Measurements from ENCODE around the gene FRMPD1.

Gene FRMPD1

DNA sequence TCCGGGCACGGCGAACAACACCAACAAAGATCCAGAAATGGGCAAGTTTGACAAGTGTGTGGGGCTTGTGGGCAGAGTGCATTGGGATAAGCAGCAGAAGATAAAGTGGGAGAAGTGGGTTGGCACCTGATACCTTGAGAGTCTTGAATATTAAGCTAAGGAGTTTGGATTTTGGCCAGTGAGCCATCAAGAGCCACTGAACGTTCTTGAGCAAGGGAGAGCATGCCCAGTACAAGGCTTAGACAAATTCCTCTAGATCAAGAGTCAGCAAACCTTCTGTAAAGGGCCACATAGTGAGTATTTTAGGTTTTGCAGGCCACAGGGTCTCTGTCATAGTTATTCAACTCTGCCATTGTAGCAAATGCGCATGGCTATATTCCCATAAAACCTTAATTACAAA is 76.3 kb downstream of the FRMPD1 start:
- H3K9ac ChIP-seq = no peak overlapping the region
- H3K79me2 ChIP-seq (ENCODE audit: insufficient read depth, low read depth) = no peaks in the 10 kb centered on the region
- no peak overlapping the region for H2AFZ ChIP-seq (ENCODE audit: low read depth)
- H3K4me1 ChIP-seq (ENCODE audit: low read depth, poor library complexity, severe bottlenecking) = no peaks in the 10 kb centered on the region
- H3K4me3 ChIP-seq (IDR thresholded peaks at IDR 0.05; ENCODE audit: insufficient read depth, low read depth, low read length) = no peak overlapping the region
- H3K27me3 ChIP-seq (ENCODE audit: insufficient read depth, low read depth) = no peaks in the 10 kb centered on the region
- H3K4me2 ChIP-seq = no peak overlapping the region
- no peak for TF ChIP-seq CTCF (conservative IDR thresholded peaks at IDR 0.05; ENCODE audit: low read depth, low read length)
- no peaks in the 10 kb centered on the region for H3K36me3 ChIP-seq (ENCODE audit: insufficient read depth)
- no peak overlapping the region for H3K27ac ChIP-seq
- no peaks in the 10 kb centered on the region for H4K20me1 ChIP-seq (ENCODE audit: insufficient read depth)

DNA sequence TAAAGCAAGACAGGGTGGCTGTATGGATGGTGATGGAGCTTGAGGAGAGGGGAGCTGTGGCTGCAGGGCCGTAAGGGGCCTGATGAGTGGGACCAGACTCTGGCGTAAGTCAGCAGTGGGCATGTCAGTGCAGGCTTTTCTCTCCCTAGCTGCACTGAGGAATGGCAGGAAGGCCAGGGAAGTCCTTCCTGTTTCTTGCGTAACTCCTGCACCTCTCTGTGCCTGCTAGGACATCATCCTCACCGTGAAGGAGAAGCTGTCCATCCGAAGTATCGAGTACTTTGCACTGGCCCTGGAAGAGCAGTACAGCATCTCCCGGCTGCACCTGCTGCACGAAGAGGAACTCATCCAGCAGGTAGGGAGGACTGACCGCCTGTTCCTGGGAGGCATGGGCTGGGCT is 78.7 kb downstream of the FRMPD1 start:
- Histone ChIP-seq H3K9ac (no peak overlapping the region), H4K20me1 (ENCODE audit: insufficient read depth) (no peaks in the 10 kb centered on the region), H2AFZ (ENCODE audit: low read depth) (no peak overlapping the region), H3K4me2 (no peak overlapping the region), H3K4me1 (ENCODE audit: low read depth, poor library complexity, severe bottlenecking) (no peaks in the 10 kb centered on the region), H3K27me3 (ENCODE audit: insufficient read depth, low read depth) (no peaks in the 10 kb centered on the region), H3K4me3 (IDR thresholded peaks at IDR 0.05; ENCODE audit: insufficient read depth, low read depth, low read length) (no peak overlapping the region), H3K36me3 (ENCODE audit: insufficient read depth) (no peaks in the 10 kb centered on the region), H3K79me2 (ENCODE audit: insufficient read depth, low read depth) (no peaks in the 10 kb centered on the region), H3K27ac (no peak overlapping the region)
- TF ChIP-seq CTCF (conservative IDR thresholded peaks at IDR 0.05; ENCODE audit: low read depth, low read length) = no peak

- no peak overlapping the region for H2AFZ ChIP-seq (ENCODE audit: low read depth)
- no peak for TF ChIP-seq CTCF (conservative IDR thresholded peaks at IDR 0.05; ENCODE audit: low read depth, low read length)
- H3K36me3 ChIP-seq (ENCODE audit: insufficient read depth) = no peaks in the 10 kb centered on the region
- H3K4me2 ChIP-seq = no peak overlapping the region
- H3K4me1 ChIP-seq (ENCODE audit: low read depth, poor library complexity, severe bottlenecking) = no peaks in the 10 kb centered on the region
- H3K27me3 ChIP-seq (ENCODE audit: insufficient read depth, low read depth) = no peaks in the 10 kb centered on the region
- no peaks in the 10 kb centered on the region for H4K20me1 ChIP-seq (ENCODE audit: insufficient read depth)
- H3K4me3 ChIP-seq (IDR thresholded peaks at IDR 0.05; ENCODE audit: insufficient read depth, low read depth, low read length) = no peak overlapping the region
- H3K79me2 ChIP-seq (ENCODE audit: insufficient read depth, low read depth) = no peaks in the 10 kb centered on the region
- no peak overlapping the region for H3K9ac ChIP-seq
- H3K27ac ChIP-seq = no peak overlapping the region
These were observed 79.5 kb downstream of the FRMPD1 start for GRCh38 chr9:37730256-37730655.

DNA sequence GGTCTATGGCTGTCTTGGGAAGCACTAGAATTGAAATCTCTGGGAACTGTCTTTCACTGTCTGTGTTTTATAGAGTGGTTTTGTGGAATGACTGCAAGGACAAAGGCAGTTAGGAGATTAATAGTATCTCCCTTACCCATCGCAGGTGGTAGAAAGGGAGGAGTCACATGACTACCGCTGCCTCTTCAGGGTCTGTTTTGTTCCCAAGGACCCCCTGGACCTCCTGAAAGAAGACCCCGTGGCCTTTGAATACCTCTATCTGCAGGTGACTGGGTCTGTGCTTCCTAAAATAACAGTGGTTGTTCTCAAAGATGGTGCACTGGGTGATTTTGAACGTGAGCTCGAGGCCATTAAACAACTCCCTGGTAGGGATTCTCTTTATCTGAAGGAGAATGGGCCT is 80.1 kb downstream of the FRMPD1 start:
- Histone ChIP-seq H4K20me1 (ENCODE audit: insufficient read depth) (no peaks in the 10 kb centered on the region), H3K4me1 (ENCODE audit: low read depth, poor library complexity, severe bottlenecking) (no peaks in the 10 kb centered on the region), H3K27me3 (ENCODE audit: insufficient read depth, low read depth) (no peaks in the 10 kb centered on the region), H3K36me3 (ENCODE audit: insufficient read depth) (no peaks in the 10 kb centered on the region), H3K9ac (no peak overlapping the region), H2AFZ (ENCODE audit: low read depth) (no peak overlapping the region), H3K79me2 (ENCODE audit: insufficient read depth, low read depth) (no peaks in the 10 kb centered on the region), H3K4me2 (no peak overlapping the region), H3K4me3 (IDR thresholded peaks at IDR 0.05; ENCODE audit: insufficient read depth, low read depth, low read length) (no peak overlapping the region), H3K27ac (no peak overlapping the region)
- TF ChIP-seq CTCF (conservative IDR thresholded peaks at IDR 0.05; ENCODE audit: low read depth, low read length) = no peak

Data from KMS-11 (cell line).